Erythroblast (primary cell): Measurements from ENCODE around the gene SLC4A8.

Experiments
- DNase-seq, 2 experiments: peaks; one replicate each; lab custom pipeline; 2025; lab: John Stamatoyannopoulos, UW
- GATA1 ChIP-seq: IDR thresholded peaks from 2 replicates; pipeline ENCODE4 v1.6.1; 2011; ENCODE audit warnings: low read depth, mild to moderate bottlenecking, control low read depth, low read length, moderate library complexity
- POLR2A ChIP-seq: IDR thresholded peaks from 2 replicates; pipeline ENCODE4 v1.6.1; 2011; ENCODE audit warnings: mild to moderate bottlenecking, low read length

The SLC4A8 gene

GRCh38 chr12:51389302-51389999, 35.2 kb upstream of the SLC4A8 start:
- TF ChIP-seq GATA1 (no peak), POLR2A (peak; percentile 87)
- peak; percentile 88 to 95 for DNase-seq

DNA sequence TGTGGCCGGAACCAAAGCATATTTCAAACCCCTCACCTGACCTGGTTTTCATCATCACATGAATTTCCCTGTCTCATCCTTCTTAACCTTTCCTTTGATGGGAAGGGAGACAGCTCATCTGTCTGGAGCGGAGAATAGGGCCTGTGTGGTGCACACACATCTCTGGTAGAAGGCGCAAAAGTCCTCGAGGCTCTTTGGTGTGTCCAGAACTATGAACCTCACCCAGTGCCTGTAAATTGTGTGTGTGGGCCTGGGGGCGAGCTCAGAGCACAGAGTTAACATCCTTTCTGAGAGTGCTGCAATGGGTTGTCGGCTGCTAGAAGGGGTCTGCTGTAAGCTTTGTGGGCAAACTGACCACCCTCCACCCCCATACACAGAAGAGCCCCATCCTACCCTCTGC, 34.2 kb upstream of the SLC4A8 start:
- peak in 1 of 2 experiments; percentile 30 for DNase-seq
- TF ChIP-seq POLR2A = no peak
- TF ChIP-seq GATA1 = no peak

- peak; percentile 59 to 62 for DNase-seq
- TF ChIP-seq GATA1 (no peak), POLR2A (no peak)
Observed at GRCh38 chr12:51390891-51391282, 33.7 kb upstream of the SLC4A8 start.

DNA sequence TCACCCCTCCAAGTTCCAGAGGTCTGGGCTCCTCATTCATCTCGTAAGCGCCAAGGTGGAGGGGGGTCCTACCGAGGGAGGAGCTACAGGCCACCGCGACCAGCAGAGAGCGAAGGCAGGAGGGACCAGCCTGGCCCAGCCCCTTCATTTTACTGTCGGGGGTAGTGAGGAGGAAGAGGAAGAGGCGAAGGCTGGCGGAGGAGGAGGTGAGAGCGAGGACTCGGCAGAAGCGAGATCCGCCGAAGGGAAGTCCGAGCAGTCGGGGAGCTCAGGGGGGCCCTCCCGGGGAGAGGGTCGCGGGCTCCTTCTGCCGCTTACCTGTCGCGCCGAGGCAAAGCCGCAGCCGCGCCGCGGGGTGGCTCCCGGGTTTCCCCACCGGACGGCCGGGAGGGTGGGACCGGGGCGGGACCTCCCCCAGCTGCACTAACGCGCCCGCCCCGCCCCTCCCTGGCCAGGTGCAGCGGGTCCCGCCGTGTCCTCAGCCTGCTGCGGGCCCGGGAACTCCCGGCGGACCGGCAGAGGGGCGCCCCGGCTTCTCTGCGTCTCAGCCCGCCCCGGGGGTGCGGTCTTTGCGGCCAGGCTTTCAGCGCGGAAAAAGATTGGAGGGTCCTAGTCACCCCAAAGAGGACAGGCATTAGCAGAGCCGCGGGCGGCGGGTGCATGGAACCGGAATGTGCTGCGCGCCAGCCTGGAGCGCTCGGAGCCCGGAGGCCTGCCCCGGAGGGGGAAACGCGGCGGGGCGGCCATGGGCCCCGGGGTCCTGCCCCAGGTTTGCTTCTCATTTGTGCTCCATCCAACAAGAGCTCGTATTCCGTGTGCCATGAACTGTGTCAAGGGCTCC, 33.1 kb upstream of the SLC4A8 start, which contains the start of gene GALNT6:
Gene GALNT6 (minus strand): TSS at position 124 of the 841 bp plus-strand sequence. CDS start 11,625 bp downstream, outside the sequence.
- DNase-seq = peak; percentile 59 to 68
- TF ChIP-seq GATA1 (no peak), POLR2A (peak; percentile 54)

DNA sequence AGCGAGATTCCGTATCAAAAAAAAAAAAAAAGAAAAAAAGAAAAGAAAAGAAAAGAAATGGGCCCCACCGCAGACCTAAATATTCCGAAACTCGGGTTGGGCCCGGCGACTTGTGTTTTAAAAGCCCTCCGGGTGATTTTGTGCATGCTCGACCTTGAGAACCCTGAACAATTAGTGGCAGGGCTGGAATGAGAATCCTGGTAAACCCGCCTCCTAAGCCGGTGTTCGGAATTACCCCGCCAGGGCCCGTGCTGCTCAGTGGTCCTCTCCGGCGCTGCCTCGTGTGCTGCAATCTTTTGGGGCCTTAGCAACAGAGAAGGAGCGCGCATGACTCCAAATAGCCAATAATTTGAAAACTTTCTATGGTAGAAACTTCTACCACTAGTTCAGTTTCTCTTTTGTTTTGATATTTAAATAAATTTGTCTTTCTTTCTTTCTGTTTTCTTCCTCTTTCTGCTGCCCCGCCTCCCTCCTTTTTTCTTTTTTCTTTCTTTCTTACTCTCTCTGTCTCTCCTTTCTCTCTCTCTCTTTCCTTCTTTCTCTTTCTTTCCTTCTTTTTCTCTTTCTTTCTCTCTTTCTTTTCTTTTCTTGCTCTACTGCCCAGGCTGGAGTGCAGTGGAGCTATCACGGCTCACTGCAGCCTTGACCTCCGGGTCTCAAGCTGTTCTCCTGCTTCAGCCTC, 31.9 kb upstream of the SLC4A8 start:
- DNase-seq = peak; percentile 20 to 27
- TF ChIP-seq GATA1 (no peak), POLR2A (no peak)

DNA sequence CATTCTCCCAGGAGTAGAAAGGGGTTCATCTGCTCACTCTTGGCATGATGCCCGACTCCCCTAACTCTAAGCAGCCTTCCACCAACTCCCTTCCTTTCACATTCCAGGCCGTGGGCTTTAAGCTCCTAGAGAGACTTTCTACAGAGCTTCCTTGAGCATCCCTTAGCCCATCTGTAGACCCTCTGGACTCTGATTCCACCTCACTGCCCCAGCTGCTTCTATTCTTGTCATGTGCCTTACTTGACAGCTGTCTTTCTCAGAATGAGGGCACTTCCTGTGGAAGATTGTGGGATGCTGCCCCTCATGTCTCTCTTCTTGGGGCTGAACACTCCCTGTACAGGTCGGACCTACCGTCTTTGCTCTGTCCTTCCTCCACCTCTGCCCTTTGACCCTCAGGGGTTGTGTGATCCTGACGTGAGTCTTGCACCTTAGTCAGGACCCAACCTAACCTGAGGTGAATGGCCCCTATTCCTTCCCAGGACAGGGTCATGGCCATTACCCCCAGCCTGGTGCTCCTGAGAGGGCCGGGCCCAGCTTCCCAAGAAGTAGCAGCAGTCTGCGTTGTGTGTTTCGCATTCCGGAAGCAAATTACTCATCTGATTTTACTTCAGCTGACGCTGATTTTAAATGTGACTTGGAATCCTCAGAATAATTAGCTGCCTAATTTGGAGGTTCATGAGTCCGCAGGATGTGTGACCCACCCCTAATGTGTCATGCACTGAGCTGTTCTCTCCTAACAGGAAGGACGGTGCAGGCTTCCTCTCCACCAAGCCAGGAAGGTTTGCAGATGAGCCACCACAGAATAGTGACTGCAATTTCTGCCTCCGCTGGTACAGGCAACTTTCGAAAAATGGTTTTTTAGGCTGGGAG, 30.7 kb upstream of the SLC4A8 start:
- DNase-seq = peak in 1 of 2 experiments; percentile 41
- TF ChIP-seq GATA1 (no peak), POLR2A (no peak)

DNA sequence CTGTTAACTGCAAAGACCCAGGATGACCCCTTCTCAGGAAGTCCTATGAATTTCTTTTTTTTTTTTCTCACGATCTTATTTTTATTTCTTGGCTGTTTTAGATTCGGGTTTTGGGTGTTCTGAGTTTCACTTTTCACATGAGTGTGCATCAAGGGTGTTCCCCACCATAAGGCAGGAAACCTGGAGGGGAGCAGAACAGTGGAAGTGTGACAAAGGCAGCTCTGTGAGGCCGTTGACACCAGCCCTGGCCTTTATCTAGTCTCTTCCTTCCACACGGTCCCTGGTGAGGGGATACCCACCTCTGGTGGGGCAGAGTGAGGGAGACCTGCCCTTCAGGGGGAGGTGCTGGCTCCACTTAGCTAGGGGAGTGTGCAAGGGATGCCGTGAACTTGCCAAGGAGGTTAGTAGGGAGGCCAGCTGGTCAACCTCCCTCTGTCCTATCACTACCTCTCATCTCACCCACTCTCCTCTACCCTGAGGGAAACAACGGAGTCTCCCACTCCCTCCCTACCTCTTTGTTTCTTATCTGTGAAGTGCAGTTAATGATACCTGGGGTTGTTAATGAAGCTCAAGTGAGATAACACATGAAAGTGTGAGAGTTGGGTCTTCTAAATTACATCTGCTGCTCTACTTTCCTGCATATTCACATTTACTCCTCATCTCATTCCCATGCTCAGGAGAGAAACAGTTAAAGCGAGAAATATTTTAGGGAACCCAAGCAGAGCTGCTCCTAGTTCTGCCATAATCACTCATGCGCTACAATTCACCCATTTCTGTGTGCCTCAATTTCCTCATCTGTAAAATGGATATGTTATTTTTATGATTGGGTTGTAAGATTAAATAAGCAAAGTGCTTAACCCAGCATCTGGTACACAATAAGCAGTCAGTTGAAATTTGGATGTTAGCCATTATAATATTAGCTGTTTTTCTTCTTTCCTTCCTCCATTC, 29.1 kb upstream of the SLC4A8 start:
- TF ChIP-seq POLR2A (peak; percentile 41), GATA1 (peak; percentile 84)
- DNase-seq = peak; percentile 67 to 88

- TF ChIP-seq POLR2A (no peak), GATA1 (no peak)
- no peak for DNase-seq
Observed at GRCh38 chr12:51397670-51398069, 27.0 kb upstream of the SLC4A8 start.

DNA sequence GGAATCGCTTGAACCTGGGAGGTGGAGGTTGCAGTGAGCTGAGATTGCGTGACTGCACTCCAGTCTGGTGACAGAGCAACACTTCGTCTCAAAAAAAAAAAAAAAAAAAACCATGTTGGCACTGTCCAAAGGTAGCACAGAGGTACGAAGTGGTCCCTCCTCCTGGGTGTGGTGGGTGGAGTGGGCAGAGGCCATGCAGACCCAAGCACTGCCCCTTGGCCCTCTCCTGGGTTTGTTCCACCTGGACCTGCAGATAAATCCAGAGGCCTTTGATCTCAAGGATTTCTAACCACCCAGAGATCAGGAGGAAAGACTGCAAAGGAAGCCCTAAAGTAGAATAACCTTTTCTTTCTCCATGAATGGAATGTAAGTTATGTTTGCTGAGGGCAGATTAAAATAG, 24.7 kb upstream of the SLC4A8 start:
- TF ChIP-seq POLR2A = no peak
- no peak for TF ChIP-seq GATA1
- no peak for DNase-seq

- TF ChIP-seq POLR2A = no peak
- no peak for DNase-seq
Observed at GRCh38 chr12:51401020-51401419, 23.6 kb upstream of the SLC4A8 start.

DNA sequence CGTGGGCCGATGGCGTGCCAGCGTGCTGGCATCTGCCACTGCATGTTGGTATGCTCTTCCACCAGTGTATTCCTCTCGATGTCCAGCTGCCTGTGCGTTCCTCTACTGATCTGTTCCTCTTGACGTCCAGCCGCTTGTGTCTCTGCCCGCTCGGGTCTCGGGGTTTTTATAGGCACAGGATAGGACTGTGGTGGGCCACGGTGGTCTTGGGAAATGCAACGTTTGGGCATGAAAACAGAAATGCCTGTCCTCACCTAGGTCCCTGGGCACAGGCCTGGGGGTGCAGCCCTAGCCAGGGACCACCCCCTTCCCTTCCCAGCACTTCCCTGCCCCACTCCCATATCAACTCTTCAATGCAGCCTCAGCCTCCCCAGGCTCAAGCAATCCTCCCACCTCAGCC, 23.1 kb upstream of the SLC4A8 start:
- DNase-seq = no peak
- TF ChIP-seq GATA1 (no peak), POLR2A (no peak)

- TF ChIP-seq POLR2A = no peak
- TF ChIP-seq GATA1 = no peak
- peak; percentile 37 to 52 for DNase-seq
Observed at GRCh38 chr12:51401900-51402299, 22.7 kb upstream of the SLC4A8 start.
